Upper lobe of right lung (tissue), 1 donor: Measurements from ENCODE around the gene TTC7B. TPM values are rescaled to one million over a fixed set of nuclear protein-coding genes. Genes with fewer than 3 reads are reported as not detected.

ENCODE experiments used
- ATAC-seq: fragments of 200-7000 bp; cut with Tn5 transposase; one replicate; pipeline ENCODE4 v1.9.1; 2020; ENCODE audit warnings: mild to moderate bottlenecking, moderate library complexity
- DNase-seq: peaks from one replicate; pipeline ENCODE4 v3.0.0-alpha.2; 2020
- H3K27ac ChIP-seq: fragments of 200-600 bp; one replicate; pipeline ENCODE4 v1.8.0; 2022
- H3K27me3 ChIP-seq: fragments of 200-600 bp; one replicate; pipeline ENCODE4 v1.8.0; 2022; ENCODE audit warnings: mild to moderate bottlenecking
- H3K36me3 ChIP-seq: fragments of 200-600 bp; one replicate; pipeline ENCODE4 v1.8.0; 2022
- H3K4me1 ChIP-seq: fragments of 200-600 bp; one replicate; pipeline ENCODE4 v1.8.0; 2022
- H3K4me3 ChIP-seq: fragments of 200-600 bp; one replicate; pipeline ENCODE4 v1.8.0; 2022; ENCODE audit warnings: mild to moderate bottlenecking
- H3K9me3 ChIP-seq: fragments of 200-600 bp; one replicate; pipeline ENCODE4 v1.8.0; 2022
- CTCF ChIP-seq: fragments of 200-600 bp; IDR thresholded peaks from one replicate; pipeline ENCODE4 v1.8.0; 2022; ENCODE audit warnings: antibody characterized with exemption
- intact Hi-C: fragments of 100-400 bp; cut with DNase I; formaldehyde crosslinking; loops from one replicate; pipeline ENCODE4 v1.11.0; 2022
- total RNA-seq: library from RNA; stranded (reverse); fragmentation: NEBNext Ultra II Directional; extraction: Animal tissue kit (Norgen Biotek cat#: 25700); gene quantifications from one replicate; pipeline ENCODE4 v1.2.1, GENCODE V29; 2021
- donor health status: DM: no; HTN: yes; CAD: no; lungs with severe emphysema.

TTC7B gene
- total RNA-seq, 1 donor from 2014 or later = 41.5 TPM

- H3K4me1 ChIP-seq = peaks cover 17% of the 10 kb centered on the region
- DNase-seq (no peak), ATAC-seq (no peak)
- no peak overlapping the region for H3K27ac ChIP-seq
- TF ChIP-seq CTCF = no peak
- no peaks in the 10 kb centered on the region for H3K27me3 ChIP-seq
- H3K36me3 ChIP-seq = no peaks in the 10 kb centered on the region
- no peak overlapping the region for H3K4me3 ChIP-seq
- H3K9me3 ChIP-seq = no peaks in the 10 kb centered on the region
- intact Hi-C loops = no loop called here
Measured at GRCh38 chr14:90797919-90798318, 18.3 kb downstream of the TTC7B start.

GRCh38 chr14:90797451-90797850, 18.8 kb downstream of the TTC7B start:
- intact Hi-C loops = no loop called here
- Histone ChIP-seq H3K27me3 (no peaks in the 10 kb centered on the region), H3K4me3 (no peak overlapping the region), H3K27ac (peak overlapping the region; percentile 68), H3K36me3 (no peaks in the 10 kb centered on the region), H3K9me3 (no peaks in the 10 kb centered on the region), H3K4me1 (peaks cover 17% of the 10 kb centered on the region)
- ATAC-seq (no peak), DNase-seq (no peak)
- no peak for TF ChIP-seq CTCF

GRCh38 chr14:90796329-90796728, 19.9 kb downstream of the TTC7B start:
- Histone ChIP-seq H3K27ac (peak overlapping the region; percentile 68), H3K9me3 (no peaks in the 10 kb centered on the region), H3K4me3 (no peak overlapping the region), H3K4me1 (peaks cover 17% of the 10 kb centered on the region), H3K27me3 (no peaks in the 10 kb centered on the region), H3K36me3 (no peaks in the 10 kb centered on the region)
- ATAC-seq (peak; percentile 92), DNase-seq (peak; percentile 77)
- intact Hi-C loops = no loop called here
- no peak for TF ChIP-seq CTCF

- intact Hi-C loops = no loop called here
- no peak overlapping the region for H3K4me3 ChIP-seq
- ATAC-seq (no peak), DNase-seq (no peak)
- no peaks in the 10 kb centered on the region for H3K36me3 ChIP-seq
- peaks cover 17% of the 10 kb centered on the region for H3K4me1 ChIP-seq
- peak overlapping the region; percentile 68 for H3K27ac ChIP-seq
- no peak for TF ChIP-seq CTCF
- H3K27me3 ChIP-seq = no peaks in the 10 kb centered on the region
- H3K9me3 ChIP-seq = no peaks in the 10 kb centered on the region
Measured at GRCh38 chr14:90795744-90796143, 20.5 kb downstream of the TTC7B start.

GRCh38 chr14:90791486-90791885, 24.7 kb downstream of the TTC7B start:
- DNase-seq = peak; percentile 51
- H3K27ac ChIP-seq = no peak overlapping the region
- ATAC-seq = no peak
- H3K9me3 ChIP-seq = no peaks in the 10 kb centered on the region
- intact Hi-C loops = no loop called here
- no peak for TF ChIP-seq CTCF
- H3K4me1 ChIP-seq = peaks cover 9% of the 10 kb centered on the region
- no peaks in the 10 kb centered on the region for H3K36me3 ChIP-seq
- no peaks in the 10 kb centered on the region for H3K27me3 ChIP-seq
- H3K4me3 ChIP-seq = no peak overlapping the region

- TF ChIP-seq CTCF = no peak
- H3K9me3 ChIP-seq = no peaks in the 10 kb centered on the region
- H3K27me3 ChIP-seq = no peaks in the 10 kb centered on the region
- H3K27ac ChIP-seq = no peak overlapping the region
- DNase-seq (peak; percentile 75), ATAC-seq (peak; percentile 90)
- intact Hi-C loops = no loop called here
- no peaks in the 10 kb centered on the region for H3K4me1 ChIP-seq
- no peak overlapping the region for H3K4me3 ChIP-seq
- H3K36me3 ChIP-seq = peaks cover 4% of the 10 kb centered on the region
Measured at GRCh38 chr14:90788031-90788430, 28.2 kb downstream of the TTC7B start.
